ENCODE measurements around the gene TIMELESS.

GRCh38 chr12:56476972-56477432 lies 27.8 kb upstream of the TIMELESS start:
- no peak for TF ChIP-seq EZH2 (IDR thresholded peaks at IDR 0.05; ENCODE audit: insufficient read depth, poor library complexity, severe bottlenecking)
- no peak for TF ChIP-seq EZH2phosphoT487 (IDR thresholded peaks at IDR 0.05; ENCODE audit: insufficient read depth, low read depth)
